ENCODE data around the gene SRPRA. TPM values are rescaled to one million over a fixed set of nuclear protein-coding genes. Genes with fewer than 3 reads are reported as not detected.

The SRPRA gene
- total RNA-seq, 1 experiment from 2014 or later: 64.3 TPM

DNA sequence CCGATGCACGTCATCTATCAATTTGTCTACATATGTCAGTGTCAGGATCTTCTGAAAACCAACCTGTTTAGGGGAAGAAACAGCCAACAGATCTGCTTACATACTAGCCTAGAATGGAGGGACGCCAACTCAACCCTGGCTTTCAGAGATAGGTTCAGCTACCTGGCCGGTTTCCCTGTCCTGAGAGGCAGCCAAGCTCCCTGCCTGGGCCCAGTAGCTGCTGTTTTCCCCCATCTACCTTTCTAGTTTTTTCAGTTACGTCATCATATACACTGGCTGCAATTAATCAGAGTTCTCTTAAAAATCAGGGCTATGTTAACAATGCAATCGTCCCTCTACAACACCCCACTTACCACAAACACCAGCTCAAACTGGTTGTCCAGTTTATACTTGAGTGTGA lies 1.0 kb downstream of the SRPRA start:
- Histone ChIP-seq H2BK20ac (ENCODE audit: low read depth, low read length, poor library complexity, severe bottlenecking) (no peak overlapping the region), H3K9ac (ENCODE audit: extremely low read depth, insufficient read length, low read length) (peak overlapping the region; percentile 99), H4K8ac (replicated peaks; ENCODE audit: insufficient read length, low read depth, low read length) (no peak overlapping the region), H3T11ph (ENCODE audit: low read length) (no peak overlapping the region), H4K20me1 (ENCODE audit: control insufficient read depth, insufficient read depth, insufficient read length) (no peaks in the 10 kb centered on the region), H4K91ac (ENCODE audit: insufficient read length, low read depth, low read length) (no peak overlapping the region), H3K56ac (ENCODE audit: insufficient read length, low read depth, low read length) (no peak overlapping the region), H3K18ac (ENCODE audit: insufficient read length, low read depth, low read length) (no peak overlapping the region), H2BK12ac (ENCODE audit: insufficient read length, low read depth, low read length) (no peak overlapping the region), H4K5ac (ENCODE audit: insufficient read length, low read depth, low read length) (no peak overlapping the region), H3K9me3 (ENCODE audit: control insufficient read depth, low read depth, low read length) (no peaks in the 10 kb centered on the region), H2BK15ac (ENCODE audit: low read depth, low read length) (no peak overlapping the region), H3K14ac (ENCODE audit: insufficient read depth, low read length) (no peak overlapping the region), H2AFZ (ENCODE audit: low read length) (no peak overlapping the region), H3K4ac (ENCODE audit: low read depth, low read length) (no peak overlapping the region), H3K4me2 (ENCODE audit: insufficient read depth, insufficient read length, low read length) (peak overlapping the region; percentile 83), H3K27me3 (ENCODE audit: insufficient read depth, low read length) (no peaks in the 10 kb centered on the region), H3K79me2 (ENCODE audit: insufficient read depth, low read length) (peaks cover 8% of the 10 kb centered on the region; the same call in 1 of the 2 replicates), H2BK120ac (ENCODE audit: low read depth, low read length, poor library complexity, severe bottlenecking) (no peak overlapping the region), H2BK5ac (ENCODE audit: insufficient read length, low read length) (no peak overlapping the region), H3K23ac (ENCODE audit: insufficient read length, low read depth, low read length) (no peak overlapping the region), H3K79me1 (ENCODE audit: insufficient read depth, low read depth, low read length, poor library complexity, severe bottlenecking) (peaks cover 4% of the 10 kb centered on the region), H3K27ac (ENCODE audit: insufficient read length, low read depth, low read length) (no peak overlapping the region), H2AK5ac (ENCODE audit: insufficient read length, low read length) (no peak overlapping the region), H3K23me2 (ENCODE audit: insufficient read length, low read depth, low read length, poor library complexity, severe bottlenecking) (peaks cover 7% of the 10 kb centered on the region), H3K4me1 (ENCODE audit: insufficient read depth, low read length) (no peaks in the 10 kb centered on the region; the same call in 1 of the 2 replicates)
- peaks cover 2% of the 10 kb centered on the region; the same call in 1 of the 2 replicates for H3K27me3 Mint-ChIP-seq (ENCODE audit: low read depth)
- no peak for DNase-seq
- H3K4me3 Mint-ChIP-seq: peak overlapping the region; percentile 93 to 96
- peak overlapping the region; percentile 99 to 100 (median 100); a peak in 6 of 7 replicates for H3K27ac Mint-ChIP-seq
- TF ChIP-seq, protein P1, sequence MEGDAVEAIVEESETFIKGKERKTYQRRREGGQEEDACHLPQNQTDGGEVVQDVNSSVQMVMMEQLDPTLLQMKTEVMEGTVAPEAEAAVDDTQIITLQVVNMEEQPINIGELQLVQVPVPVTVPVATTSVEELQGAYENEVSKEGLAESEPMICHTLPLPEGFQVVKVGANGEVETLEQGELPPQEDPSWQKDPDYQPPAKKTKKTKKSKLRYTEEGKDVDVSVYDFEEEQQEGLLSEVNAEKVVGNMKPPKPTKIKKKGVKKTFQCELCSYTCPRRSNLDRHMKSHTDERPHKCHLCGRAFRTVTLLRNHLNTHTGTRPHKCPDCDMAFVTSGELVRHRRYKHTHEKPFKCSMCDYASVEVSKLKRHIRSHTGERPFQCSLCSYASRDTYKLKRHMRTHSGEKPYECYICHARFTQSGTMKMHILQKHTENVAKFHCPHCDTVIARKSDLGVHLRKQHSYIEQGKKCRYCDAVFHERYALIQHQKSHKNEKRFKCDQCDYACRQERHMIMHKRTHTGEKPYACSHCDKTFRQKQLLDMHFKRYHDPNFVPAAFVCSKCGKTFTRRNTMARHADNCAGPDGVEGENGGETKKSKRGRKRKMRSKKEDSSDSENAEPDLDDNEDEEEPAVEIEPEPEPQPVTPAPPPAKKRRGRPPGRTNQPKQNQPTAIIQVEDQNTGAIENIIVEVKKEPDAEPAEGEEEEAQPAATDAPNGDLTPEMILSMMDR (conservative IDR thresholded peaks at IDR 0.05): no peak
- no peaks in the 10 kb centered on the region for H3K9me3 Mint-ChIP-seq
- H3K4me1 Mint-ChIP-seq: peaks cover 13% of the 10 kb centered on the region in 2 experiments
- H3K36me3 Mint-ChIP-seq (ENCODE audit: insufficient read depth in 1 of 3, low read depth in 3 of 3): peaks cover 42 to 66% (median 64%) of the 10 kb centered on the region in 3 experiments
- no CpG with 5 or more reads among the region's 6 CpGs for WGBS (ENCODE audit: extremely low coverage, insufficient read length, low lambda C conversion rate)
